ENCODE results near the gene LIN7B.

The LIN7B gene

GRCh38 chr19:49165111-49165750, 51.1 kb downstream of the LIN7B start:
- DNase-seq (ENCODE audit: low read depth in 3 of 3) = no peak

- DNase-seq (ENCODE audit: low read depth in 3 of 3) = no peak
These were observed 51.7 kb downstream of the LIN7B start for GRCh38 chr19:49165865-49166301.

- DNase-seq (ENCODE audit: low read depth in 3 of 3) = no peak
These were observed 53.8 kb downstream of the LIN7B start for GRCh38 chr19:49167857-49168409.

Data from stimulated activated CD4-positive, alpha-beta T cell treated with anti-CD3 and anti-CD28 coated beads, TNF-alpha, amount 100 ng/mL, for 48 hours (primary cell).